NCI-H2227 treated with DMSO at 0.1 percent for 48 hours (cell line): ENCODE data around the gene FRG2C.
"Not testable (repeated sequence)": the region's sequence is repeated elsewhere in the genome, so short reads cannot be mapped to it uniquely, and the experiment has no call there.

Experiments
- DNase-seq: peaks from one replicate; lab custom pipeline; 2025; lab: John Stamatoyannopoulos, UW

FRG2C gene

DNA sequence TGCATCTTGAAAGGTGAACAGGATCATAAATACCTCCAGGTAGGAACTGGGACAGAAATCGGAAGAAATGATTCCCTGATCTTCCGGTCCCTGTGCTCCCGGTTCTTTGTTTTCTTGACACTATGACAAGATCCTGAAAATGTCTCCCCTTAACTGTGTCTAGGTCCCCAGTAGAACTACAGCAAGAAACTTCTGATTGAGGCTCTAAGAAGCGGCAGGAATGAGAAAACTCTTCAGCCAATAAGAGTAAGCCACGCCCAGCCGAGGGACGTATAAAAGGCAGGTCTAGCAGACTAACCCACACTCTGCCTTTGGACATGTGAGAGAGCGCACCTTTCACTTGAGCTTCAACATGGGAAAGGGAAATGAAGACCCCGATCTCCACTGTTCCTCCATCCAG is at the start of gene FRG2C:
Gene FRG2C (plus strand): TSS at position 301 of the 400 bp plus-strand sequence. CDS start 52 bp downstream, at position 353.
- not testable (repeated sequence) for DNase-seq

DNA sequence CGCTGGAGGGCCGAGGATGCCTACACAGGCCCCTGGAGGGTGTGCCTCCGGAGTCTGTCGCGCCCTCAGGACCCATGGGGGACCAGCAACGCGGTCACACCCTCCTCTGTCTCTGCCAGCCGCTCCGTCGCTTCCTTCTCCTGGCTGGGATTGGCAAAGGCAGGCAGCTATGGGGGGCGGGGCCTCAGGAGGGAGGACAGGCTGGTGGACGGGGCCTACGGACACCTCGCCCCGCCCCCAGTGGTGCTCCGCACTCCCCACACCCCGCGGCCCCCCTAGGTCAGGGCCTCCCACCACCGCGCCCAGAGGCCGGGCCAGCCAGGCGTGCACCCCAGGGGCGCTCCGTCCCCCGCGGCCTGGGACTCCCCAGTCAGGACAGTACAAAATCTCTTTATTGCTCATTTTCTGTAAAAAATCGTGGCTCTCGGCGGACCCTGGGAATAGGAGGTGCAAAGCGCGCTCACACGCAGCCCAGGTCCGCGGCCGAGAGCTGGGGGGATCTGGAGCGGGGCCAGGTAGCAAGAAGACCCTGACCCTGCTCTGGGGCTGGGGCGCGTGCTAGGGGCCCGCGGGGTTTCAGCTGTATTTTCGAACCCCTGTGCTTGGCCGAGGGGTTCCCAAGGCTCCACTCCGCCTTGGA is 45.3 kb upstream of the FRG2C start:
- DNase-seq, result peak; percentile 16

DNA sequence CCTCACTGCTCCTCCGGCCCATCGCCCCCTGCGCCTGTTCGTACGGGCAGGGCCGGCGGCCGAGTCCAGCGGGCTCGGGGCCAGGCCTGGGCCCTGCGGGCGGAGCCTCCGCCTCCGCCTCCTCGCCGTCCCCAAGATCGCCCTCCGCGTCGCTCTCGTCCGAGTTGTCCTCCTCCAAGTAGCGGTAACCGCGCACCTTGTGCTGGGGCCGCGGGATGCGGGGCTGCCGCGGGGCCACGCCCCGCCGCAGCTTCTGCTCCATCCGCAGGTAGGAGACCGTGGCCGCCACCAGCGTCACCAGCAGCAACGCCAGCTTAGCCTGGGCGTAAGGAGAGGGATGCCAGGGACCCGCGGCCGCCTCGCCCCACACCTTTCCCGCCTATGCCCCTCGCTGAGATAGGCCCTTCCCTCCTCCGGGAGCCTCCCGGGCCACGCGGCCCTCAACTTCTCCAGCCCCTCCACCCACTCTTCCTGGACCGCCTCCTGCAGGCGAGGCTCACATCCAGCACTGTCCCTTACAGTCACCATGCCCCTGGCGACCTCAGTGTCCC is 44.6 kb upstream of the FRG2C start:
- DNase-seq, result not testable (repeated sequence)

DNA sequence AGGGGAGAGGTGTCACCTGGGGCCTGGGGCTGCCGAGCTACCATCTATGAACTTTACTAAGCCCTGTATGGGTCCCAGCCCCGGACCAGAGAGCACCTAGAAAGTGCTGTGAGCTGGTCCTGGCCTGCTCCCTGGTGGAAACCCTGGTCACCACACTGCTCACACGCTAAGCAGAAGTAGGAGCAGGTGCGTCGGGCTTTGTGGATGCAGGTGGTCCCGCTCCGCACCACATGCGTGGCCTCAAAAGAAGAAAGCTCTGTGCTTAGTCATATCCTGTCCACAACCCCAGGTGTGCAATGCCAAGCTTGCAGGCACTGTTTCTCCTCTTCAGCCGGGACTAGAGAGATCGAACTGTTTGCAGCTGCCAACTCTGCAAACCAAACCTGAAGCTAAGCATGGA is 42.4 kb upstream of the FRG2C start:
- not testable (repeated sequence) for DNase-seq

DNA sequence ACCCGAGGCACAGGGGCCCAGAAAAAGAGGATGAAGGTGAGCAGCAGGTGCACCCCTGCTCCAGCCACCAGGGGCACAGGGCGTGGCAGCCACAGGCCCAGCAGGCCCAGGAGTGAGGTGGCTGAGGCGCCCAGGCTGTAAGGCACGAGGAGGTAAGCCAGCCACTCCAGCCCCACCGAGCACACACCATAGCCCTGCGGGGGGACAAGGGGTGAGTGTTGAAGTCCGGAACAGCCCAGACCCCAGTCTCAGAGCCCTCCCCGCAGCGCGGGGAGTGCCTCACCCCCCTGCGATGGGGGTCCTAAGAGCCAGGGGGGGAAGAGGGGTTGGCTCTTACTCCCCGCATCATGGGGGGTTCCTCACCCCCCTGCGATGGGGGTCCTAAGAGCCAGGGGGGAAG is 40.5 kb upstream of the FRG2C start:
- DNase-seq, result not testable (repeated sequence)

DNA sequence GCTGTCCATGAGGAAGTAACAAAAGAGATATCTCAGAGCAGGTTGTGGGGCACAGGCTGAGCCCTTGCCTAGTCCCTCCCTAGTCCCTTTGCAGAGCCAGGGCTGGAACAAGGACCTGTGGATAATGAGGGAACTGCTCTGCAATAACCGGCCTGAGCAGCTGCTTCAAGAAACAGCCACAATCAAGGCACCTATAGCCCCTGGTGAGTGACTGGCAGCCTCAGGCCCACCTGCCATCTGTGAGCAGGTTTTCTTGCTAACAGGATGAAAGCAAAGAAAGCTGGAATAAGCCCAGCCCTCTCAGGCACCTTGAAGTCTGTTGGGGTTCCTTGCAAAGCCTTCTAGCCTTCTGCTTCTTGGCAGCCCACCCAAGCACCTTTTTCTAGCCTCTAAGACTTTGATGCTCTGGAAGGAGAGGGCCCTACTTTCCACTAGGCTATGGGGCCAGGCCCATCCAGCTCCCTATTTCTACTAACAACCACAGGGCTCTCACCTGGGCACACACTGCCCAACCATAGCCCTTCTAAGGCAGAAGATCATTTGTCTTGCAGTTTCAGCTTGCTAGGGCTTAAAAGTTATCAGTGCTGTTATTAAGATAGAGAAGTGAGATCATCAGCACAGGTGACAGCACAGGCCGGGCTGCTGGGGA is 33.1 kb upstream of the FRG2C start:
- not testable (repeated sequence) for DNase-seq

DNA sequence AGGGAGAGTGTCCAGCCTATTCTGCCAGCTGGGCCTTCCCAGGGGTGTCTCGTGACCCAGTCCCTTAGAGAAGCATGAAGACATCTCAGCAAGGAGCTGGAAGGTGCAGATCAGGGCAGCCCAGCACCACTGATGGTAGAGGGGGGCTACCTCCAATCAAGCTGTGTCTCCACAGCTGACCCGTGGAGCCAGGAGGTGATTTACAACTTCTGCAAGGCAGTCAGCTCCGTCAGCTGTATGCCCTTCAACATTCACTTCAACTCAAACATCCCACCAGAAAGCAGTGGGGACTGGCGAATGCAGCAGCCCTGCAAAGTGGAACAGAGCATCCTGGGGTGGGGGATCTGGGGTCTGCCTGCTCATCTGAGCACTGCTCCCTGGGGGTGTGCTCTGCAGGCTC is 32.6 kb upstream of the FRG2C start:
- DNase-seq, result no peak

DNA sequence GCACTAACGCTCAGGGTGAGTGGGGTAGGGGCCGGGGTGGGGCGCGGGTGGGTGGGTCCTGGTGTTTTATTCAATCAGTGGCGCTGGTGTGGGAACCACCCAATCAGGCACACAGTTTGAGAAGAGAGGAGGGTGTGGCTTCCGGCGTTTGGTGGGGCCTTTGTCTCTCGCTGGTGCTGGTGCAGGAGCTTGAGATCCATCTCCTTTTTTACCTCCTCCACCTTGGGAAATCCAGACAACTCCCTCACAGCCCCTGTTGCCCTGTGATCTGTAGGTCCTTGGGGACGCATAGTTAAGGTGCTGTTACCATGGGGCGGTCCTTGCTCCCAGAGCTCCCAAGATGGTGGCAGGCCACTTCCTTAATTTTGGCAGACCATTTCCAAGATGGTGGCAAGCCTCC is 25.2 kb upstream of the FRG2C start:
- DNase-seq, result not testable (repeated sequence)

DNA sequence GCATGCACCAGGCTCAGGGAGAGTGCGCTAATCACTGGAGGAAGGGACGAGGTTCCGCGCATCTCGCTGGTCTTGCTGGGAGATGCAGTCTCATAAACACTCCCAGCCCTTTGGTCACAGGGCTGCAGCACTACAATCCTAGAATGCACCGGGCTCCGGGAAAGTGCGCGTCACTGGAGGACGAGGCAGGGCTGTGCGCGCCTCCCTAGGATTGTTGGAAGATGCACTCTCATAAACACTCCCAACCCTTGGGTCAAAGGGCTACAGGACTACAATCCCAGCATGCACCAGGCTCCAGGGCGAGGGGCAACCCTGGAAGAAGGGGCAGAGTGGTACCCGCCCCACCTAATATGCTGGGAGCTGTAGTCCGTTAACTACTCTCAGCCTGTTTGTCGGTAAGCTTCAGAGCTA is 23.0 kb upstream of the FRG2C start:
- not testable (repeated sequence) for DNase-seq

DNA sequence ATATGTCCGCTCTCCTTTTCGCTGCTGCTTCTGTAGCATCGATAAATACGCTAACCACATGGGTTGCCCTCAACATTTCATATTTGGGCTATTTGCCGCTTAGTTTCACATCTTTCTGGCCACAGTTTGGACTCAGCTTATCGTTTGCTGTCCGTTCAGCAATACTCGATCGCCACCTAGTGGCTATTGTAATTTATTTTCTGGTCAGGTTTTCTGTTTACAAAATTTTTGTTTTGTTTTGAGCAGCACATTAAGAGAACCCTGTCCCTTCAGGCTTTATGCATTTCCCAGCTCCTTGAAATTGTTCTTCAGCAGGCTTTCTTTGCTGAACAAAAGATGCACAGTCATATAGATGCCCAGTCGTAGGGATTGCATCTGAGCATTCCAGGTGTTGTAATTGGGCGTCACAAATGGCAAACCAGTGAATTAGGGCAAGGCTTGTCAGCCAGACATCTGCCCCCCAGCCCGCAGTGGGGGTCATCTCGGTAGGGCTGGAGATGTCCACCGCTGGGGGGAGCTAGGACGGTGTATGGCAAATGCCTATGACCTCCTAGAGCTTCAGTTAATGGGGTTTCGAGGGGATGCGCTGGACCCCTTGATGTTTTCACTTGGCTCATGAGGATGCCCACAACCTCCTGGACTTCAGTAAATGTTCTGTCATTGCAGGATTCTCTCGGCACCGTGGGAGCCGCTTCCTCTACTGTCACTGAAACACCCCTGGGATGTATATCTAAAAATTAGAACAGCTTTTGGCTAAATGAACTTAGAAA is 20.9 kb upstream of the FRG2C start:
- not testable (repeated sequence) for DNase-seq

DNA sequence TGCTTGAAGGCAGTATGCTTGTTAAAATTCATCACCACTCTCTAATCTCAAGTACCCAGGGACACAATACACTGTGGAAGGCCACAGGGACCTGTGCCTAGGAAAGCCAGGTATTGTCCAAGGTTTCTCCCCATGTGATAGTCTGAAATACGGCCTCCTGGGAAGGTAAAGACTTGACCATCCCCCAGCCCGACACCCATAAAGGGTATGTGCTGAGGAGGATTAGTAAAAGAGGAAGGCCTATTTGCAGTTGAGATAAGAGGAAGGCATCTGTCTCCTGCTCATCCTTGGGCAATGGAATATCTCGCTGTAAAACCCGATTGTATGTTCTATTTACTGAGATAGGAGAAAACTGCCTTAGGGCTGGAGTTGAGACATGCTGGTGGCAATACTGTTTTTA is 18.6 kb upstream of the FRG2C start:
- DNase-seq, result not testable (repeated sequence)

DNA sequence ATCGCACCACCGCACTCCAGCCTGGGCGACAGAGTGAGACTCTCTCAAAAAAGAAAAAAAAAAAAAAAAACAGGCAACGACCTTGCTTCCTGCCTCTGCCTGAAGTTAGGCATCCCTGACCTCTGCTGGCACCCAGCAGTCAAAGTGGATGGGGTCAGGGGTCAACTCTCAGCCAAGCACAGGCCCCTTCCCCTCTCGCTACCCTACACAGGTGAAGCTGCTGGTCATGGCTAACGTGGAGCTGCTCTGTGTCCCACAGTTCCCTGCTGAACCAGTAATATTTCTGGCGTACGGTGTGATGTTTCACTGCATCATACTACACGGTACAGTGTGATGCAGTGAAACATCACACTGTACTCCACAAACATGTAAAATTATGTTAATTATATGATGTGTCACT is 13.9 kb upstream of the FRG2C start:
- no peak for DNase-seq

DNA sequence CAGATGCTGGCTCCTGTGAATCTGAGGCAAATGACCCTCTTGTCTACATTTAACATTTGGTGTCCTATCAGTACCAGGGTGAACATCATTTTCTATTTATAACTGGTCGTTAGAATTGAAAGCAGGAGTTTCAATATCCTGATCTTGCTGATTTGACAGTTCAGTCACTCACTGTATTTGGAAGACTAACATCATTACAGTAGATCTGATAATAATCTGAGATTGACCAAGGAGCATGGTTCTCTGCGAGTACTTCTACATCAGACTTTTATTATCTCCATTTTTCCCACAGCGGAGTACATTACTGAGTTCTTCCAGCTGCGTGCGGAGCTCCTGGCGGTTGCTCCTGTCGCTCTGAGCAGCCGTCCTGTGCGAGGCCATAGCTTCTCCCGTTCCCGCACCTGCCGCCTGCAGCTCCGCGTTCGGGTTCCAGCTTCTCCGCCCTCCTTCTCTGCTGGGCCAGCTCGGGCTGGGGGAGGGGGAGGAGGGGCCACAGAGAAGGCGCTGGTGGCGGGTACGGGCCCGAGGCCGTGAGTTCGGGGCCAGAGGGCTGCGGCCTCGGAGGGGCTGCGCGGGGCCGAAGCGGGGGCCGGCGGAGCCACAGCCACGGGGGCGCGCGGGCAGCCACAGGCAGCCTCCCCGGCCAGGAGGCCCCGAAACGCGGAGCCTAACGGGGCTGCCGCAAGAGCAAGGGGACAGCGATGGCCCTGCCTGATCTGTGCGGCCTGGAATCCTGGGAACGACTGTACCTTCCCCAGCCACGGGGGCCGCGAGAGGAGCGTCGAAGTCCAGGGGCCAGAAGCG is 8.8 kb upstream of the FRG2C start:
- not testable (repeated sequence) for DNase-seq

DNA sequence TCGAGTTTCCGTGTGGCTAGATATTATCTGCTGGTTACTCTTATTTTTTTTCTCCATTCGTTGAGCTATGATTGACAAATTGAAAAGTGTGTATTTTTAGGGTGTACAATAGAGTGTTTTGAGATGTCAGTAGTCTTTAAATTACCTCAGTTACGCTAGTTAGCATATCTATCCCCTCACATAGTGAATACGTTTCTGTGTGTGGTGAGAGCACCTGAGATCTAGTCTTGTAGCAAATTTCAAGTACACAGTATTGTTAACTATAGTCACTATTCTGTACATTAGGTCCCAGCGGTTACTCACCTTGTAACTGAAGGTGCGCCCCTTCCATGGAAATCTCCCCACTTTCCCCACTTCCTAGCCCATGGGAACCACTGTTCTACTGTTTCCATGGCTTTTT is 8.2 kb upstream of the FRG2C start:
- DNase-seq, result not testable (repeated sequence)

DNA sequence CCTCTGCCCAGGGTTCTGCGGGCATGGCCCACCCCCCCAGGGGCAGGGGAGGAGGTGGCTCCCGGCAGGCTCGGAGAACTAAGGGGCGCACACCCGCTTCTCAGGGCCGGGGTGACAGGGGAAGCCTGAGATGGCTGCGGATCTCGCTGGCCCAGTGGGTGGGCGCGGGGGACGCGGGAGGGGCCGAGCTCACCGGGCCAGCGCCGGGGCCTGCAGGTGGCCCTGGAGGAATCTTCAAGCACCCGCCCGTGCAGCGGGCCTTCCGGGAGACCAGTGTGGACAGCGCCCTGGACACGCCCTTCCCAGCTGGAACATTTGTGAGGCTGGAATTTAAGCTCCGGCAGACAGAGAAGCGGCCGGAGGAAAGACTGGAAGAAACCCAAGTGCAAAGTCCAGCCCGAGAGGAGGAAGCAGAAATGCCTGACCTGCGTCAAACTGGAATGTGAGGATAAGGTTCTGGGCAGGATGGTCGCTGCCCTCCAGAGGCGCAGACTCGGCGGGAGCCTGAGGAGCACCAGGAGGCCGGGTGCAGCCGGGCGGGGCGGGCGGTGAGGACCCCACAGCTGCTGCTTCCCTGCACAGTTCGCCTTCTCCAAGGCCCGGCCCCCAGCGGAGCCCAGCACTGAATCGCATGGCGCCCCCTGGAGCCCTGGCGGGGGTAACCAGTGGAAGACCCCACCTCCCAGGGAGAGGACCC is 5.6 kb upstream of the FRG2C start:
- DNase-seq, result not testable (repeated sequence)

DNA sequence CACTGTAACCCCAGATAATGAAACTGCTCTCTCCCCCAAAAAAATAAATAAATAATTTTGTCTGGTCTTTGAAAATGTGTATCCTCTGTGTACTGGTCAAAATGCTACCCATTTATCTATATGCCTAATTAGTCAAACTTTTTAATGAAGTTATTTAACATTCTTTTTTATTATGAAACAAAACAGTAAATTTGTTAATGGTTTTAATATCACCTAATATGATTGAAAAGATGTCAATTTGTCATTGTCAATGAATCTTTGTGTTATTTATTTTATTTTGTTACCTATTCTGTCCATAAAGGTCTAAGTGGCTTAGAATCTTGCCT is 5.1 kb upstream of the FRG2C start:
- DNase-seq, result not testable (repeated sequence)

DNA sequence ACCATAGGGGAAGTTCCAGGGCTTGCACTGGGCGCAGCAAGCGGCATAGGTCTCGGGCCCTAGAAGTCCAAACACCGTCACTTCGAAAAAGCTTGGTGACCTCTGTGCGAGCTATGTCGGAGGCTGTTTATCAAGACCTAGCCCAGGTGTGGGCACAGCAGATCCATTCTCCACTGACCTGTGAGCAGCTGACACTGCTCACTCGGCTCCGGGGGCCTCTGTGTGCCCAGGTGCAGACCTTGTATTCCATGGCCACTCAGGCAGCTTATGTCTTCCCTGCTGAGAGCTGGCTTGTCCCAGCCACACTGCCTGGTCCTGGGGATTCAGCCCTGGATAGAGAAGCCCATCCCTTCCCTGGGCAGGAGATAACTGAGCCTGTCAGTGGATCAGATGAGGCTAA is 1.5 kb downstream of the FRG2C start:
- not testable (repeated sequence) for DNase-seq

DNA sequence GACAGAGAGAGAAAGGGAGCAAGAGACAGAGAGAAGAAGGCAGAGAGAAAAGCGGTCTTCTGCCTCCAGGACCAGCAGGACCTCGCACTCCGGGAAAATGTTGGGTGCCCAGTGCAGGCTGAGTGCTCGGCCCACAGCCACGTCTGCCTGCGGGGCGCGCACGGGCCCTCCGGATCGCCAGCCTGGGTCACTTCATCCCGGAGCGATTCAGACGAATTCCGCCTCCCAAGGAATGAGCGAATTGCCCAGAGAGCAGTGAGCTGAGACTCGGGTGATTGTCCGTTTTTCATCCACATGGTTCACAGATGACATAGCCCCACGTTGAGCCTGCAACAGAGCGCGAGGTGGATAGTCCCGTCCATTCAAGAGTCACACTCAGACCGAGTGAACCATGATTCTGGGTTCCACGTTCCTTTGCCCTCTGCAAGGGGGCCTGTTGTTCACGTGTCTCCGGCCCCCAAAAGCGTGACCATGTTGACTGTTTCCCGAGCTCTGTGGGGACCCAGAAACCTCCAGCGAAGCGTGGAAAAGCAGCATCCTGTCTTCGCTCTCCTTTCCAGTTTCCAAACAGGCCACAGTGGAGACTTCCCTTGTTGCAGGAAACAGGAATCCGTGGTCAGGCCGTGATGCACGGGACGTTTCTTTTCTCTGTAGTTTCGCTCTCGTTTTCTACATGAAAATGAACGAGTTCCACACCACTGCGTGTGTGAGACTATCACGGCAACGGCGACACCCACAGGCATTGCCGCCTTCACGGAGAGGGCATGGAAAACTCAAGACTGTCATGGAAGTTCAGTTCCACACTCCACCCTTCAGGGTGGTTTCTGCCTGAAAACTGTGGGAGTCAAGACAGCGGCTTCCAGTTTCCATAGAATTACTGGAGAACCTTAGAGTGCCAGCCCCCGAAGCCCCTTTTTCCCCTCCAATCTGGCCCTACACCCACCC is 3.9 kb downstream of the FRG2C start:
- not testable (repeated sequence) for DNase-seq

DNA sequence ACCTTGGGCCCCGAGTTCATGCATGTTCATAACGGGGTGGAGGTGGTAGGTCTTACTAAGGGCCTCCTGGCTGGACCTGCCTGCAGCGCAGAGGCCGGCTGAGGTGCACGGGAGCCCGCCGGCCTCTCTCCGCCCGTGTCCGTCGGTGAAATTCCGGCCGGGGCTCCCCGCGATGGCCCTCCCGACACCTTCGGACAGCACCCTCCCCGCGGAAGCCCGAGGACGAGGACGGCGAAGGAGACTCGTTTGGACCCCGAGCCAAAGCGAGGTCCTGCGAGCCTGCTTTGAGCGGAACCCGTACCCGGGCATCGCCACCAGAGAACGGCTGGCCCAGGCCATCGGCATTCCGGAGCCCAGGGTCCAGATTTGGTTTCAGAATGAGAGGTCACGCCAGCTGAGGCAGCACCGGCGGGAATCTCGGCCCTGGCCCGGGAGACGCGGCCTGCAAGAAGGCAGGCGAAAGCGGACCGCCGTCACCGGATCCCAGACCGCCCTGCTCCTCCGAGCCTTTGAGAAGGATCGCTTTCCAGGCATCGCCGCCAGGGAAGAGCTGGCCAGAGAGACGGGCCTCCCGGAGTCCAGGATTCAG is 4.7 kb downstream of the FRG2C start:
- DNase-seq, result not testable (repeated sequence)
